Gastrocnemius medialis (tissue), 4 donors: ENCODE results near the gene PDE4D.

ENCODE experiments used
- CTCF ChIP-seq, 5 experiments: fragments of 450-650 bp in 3 of 5; fragments of 200-600 bp in 2 of 5; sonication (generic) in 2 of 5; IDR thresholded peaks in 4 of 5; conservative IDR thresholded peaks in 1 of 5; 1 replicate in 4 of 5; 2 replicates in 1 of 5; pipeline ENCODE4 v1.5.1; 2016 to 2019; ENCODE audit warnings: antibody characterized with exemption in 5 of 5, mild to moderate bottlenecking in 3 of 5, moderate library complexity in 3 of 5
- POLR2A ChIP-seq, 2 donors: fragments of 450-650 bp; IDR thresholded peaks; one replicate each; pipeline ENCODE4 v1.6.1; 2017; ENCODE audit warnings: antibody characterized with exemption in 2 of 2, mild to moderate bottlenecking in 2 of 2, moderate library complexity in 2 of 2

- TF ChIP-seq POLR2A (IDR thresholded peaks at IDR 0.05) (no peak), CTCF (IDR thresholded peaks at IDR 0.05 in 4 of 5, conservative IDR thresholded peaks at IDR 0.05 in 1 of 5) (no peak)
Measured at GRCh38 chr5:59519338-59519737, 374.2 kb downstream of the PDE4D start.
